B cell (primary cell): ENCODE measurements around the gene IFITM1. TPM values are rescaled to one million over a fixed set of nuclear protein-coding genes. Genes with fewer than 3 reads are reported as not detected.

Source experiments
- ATAC-seq: fragments of 200-7000 bp; cut with Tn5 transposase; one replicate; pipeline ENCODE4 v1.10.0; 2021; ENCODE audit warnings: low read depth, mild to moderate bottlenecking, moderate number of reproducible peaks, moderate library complexity
- CTCF ChIA-PET: fragments of 350-600 bp; sonication (Branson Sonifier 250); formaldehyde crosslinking; loops from one replicate; lab custom pipeline; 2021; ENCODE audit warnings: antibody characterized with exemption, inconsistent platforms; lab: Charles Lee
- POLR2A ChIA-PET: fragments of 350-600 bp; sonication (Branson Sonifier 250); formaldehyde crosslinking; loops from one replicate; lab custom pipeline; 2021; ENCODE audit warnings: antibody characterized with exemption; lab: Charles Lee
- DNase-seq: peaks from one replicate; pipeline ENCODE4 v3.0.0; 2013
- H2AFZ ChIP-seq: 2 replicates; pipeline ENCODE4 v1.6.1; 2012; ENCODE audit warnings: mild to moderate bottlenecking, low read depth, low read length; ENCODE audit not compliant: insufficient read depth, poor library complexity, severe bottlenecking
- H3K27ac ChIP-seq, 2 donors: 1 replicate in 1 of 2; 2 replicates in 1 of 2; pipeline ENCODE4 v1.5.1; 2012 to 2013; ENCODE audit warnings: low read length in 2 of 2, mild to moderate bottlenecking in 2 of 2, moderate library complexity in 1 of 2
- H3K27me3 ChIP-seq, 4 experiments: fragments of 200-600 bp in 1 of 4; sonication (generic) in 1 of 4; replicated peaks in 1 of 4; 1 replicate in 2 of 4; 2 replicates in 2 of 4; pipeline versions ENCODE4 v1.6.1 to v1.7.0; 2013 to 2016; ENCODE audit warnings: low read length in 3 of 4, mild to moderate bottlenecking in 2 of 4, mixed read lengths in 1 of 4, moderate library complexity in 1 of 4; ENCODE audit not compliant: insufficient read depth in 4 of 4, control insufficient read depth in 3 of 4; ENCODE audit errors: control extremely low read depth in 1 of 4
- H3K36me3 ChIP-seq, 2 experiments: replicated peaks in 1 of 2; 1 replicate in 1 of 2; 2 replicates in 1 of 2; pipeline versions ENCODE4 v1.6.1 to v1.7.1; 2013; ENCODE audit warnings: low read length in 1 of 2; ENCODE audit not compliant: insufficient read depth in 2 of 2, control insufficient read depth in 1 of 2; ENCODE audit errors: control extremely low read depth in 1 of 2, extremely low read depth in 1 of 2
- H3K4me1 ChIP-seq, 2 donors: fragments of 200-600 bp in 1 of 2; sonication (generic) in 1 of 2; 1 replicate in 1 of 2; 2 replicates in 1 of 2; pipeline versions ENCODE4 v1.5.1 to v1.6.1; 2013 to 2017; ENCODE audit warnings: low read length in 2 of 2; ENCODE audit not compliant: control insufficient read depth in 2 of 2, insufficient read depth in 2 of 2
- H3K4me2 ChIP-seq: replicated peaks from 2 replicates; pipeline ENCODE3; 2012; ENCODE audit warnings: mild to moderate bottlenecking, low read depth, low read length; ENCODE audit not compliant: poor library complexity, severe bottlenecking
- H3K4me3 ChIP-seq, 5 experiments: fragments of 200-600 bp in 1 of 5; sonication (generic) in 1 of 5; 1 replicate in 3 of 5; 2 replicates in 2 of 5; pipeline versions ENCODE4 v1.5.1 to v1.7.0; 2011 to 2016; ENCODE audit warnings: low read length in 4 of 5, mild to moderate bottlenecking in 4 of 5, low read depth in 2 of 5, control low read depth in 1 of 5, moderate library complexity in 1 of 5; ENCODE audit not compliant: insufficient read depth in 1 of 5; ENCODE audit errors: control extremely low read depth in 1 of 5, extremely low read depth in 1 of 5
- H3K79me2 ChIP-seq: fragments of 200-600 bp; sonication (generic); one replicate; pipeline ENCODE4 v1.6.0; 2016; ENCODE audit warnings: low read length; ENCODE audit not compliant: control insufficient read depth, insufficient read depth
- H3K9ac ChIP-seq: fragments of 200-600 bp; sonication (generic); 2 replicates; pipeline ENCODE4 v1.6.1; 2017; ENCODE audit warnings: mild to moderate bottlenecking, low read length, moderate library complexity
- H3K9me3 ChIP-seq, 3 donors: one replicate each; pipeline versions ENCODE4 v1.6.1 to v1.7.1; 2013; ENCODE audit warnings: low read length in 2 of 3; ENCODE audit not compliant: control insufficient read depth in 2 of 3, insufficient read depth in 1 of 3; ENCODE audit errors: control extremely low read depth in 1 of 3
- H4K20me1 ChIP-seq: 2 replicates; pipeline ENCODE4 v1.6.0; 2012; ENCODE audit warnings: mild to moderate bottlenecking, low read length; ENCODE audit not compliant: insufficient read depth, control insufficient read depth, poor library complexity, severe bottlenecking
- H3K27ac Mint-ChIP-seq: one replicate; pipeline ENCODE4 v1.8.0; 2021; ENCODE audit warnings: mixed read lengths
- H3K27me3 Mint-ChIP-seq: one replicate; pipeline ENCODE4 v1.8.0; 2021; ENCODE audit warnings: mixed read lengths
- H3K4me1 Mint-ChIP-seq: one replicate; pipeline ENCODE4 v1.8.0; 2021; ENCODE audit warnings: mixed read lengths
- H3K4me3 Mint-ChIP-seq: one replicate; pipeline ENCODE4 v1.8.0; 2021; ENCODE audit warnings: mixed read lengths
- H3K9me3 Mint-ChIP-seq: one replicate; pipeline ENCODE4 v1.8.0; 2022; ENCODE audit warnings: mixed read lengths; ENCODE audit not compliant: insufficient read depth
- CTCF ChIP-seq: fragments of 200-600 bp; IDR thresholded peaks from one replicate; pipeline ENCODE4 v1.8.0; 2022; ENCODE audit warnings: antibody characterized with exemption, mild to moderate bottlenecking
- EZH2 ChIP-seq: IDR thresholded peaks from 2 replicates; pipeline ENCODE4 v1.6.1; 2012; ENCODE audit warnings: borderline replicate concordance, low read depth, mild to moderate bottlenecking, moderate library complexity, low read length; ENCODE audit not compliant: insufficient read depth, poor library complexity, severe bottlenecking
- WGBS: methylation state at CpG from one replicate; pipeline ENCODE4 v1.1.5; 2013; ENCODE audit warnings: missing lambda C conversion rate; ENCODE audit not compliant: insufficient coverage; 5-methylcytosine and 5-hydroxymethylcytosine counted together
- intact Hi-C: fragments of 100-400 bp; cut with micrococcal nuclease; formaldehyde crosslinking; loops from one replicate; pipeline ENCODE4 v1.10.0; 2022
- polyA plus RNA-seq: library from polyadenylated mRNA; depleted of rRNA; stranded (reverse); fragments of >200 nt; gene quantifications from 2 replicates; pipeline ENCODE4 v1.2.3, GENCODE V29; 2012
- total RNA-seq, 2 donors: library from RNA; stranded (reverse); fragments of 120-200 nt in 1 of 2; gene quantifications; 1 replicate in 1 of 2; 2 replicates in 1 of 2; pipeline versions ENCODE4 v1.2.3 to v1.2.4, GENCODE V29; 2013 to 2022

IFITM1 gene
- total and polyA plus RNA-seq, 2 donors (not counting 1 experiment from before 2014, with no cell fraction given) = 19.5 to 83.7 TPM

- ATAC-seq (no peak), DNase-seq (no peak)
- intact Hi-C loops = no loop called here
- Histone ChIP-seq H3K79me2 (no peaks in the 10 kb centered on the region), H3K27ac (no peak within 1 kb of the TSS), H3K4me3 (peak within 1 kb of the TSS in 3 of 5 experiments; percentile 41 to 57 (median 49)), H3K27me3 (peaks cover 0 to 34% (median 17%) of the 10 kb centered on the region in 4 experiments), H2AFZ (peak within 1 kb of the TSS; percentile 66), H3K36me3 (no peaks in the 10 kb centered on the region), H3K9ac (peak within 1 kb of the TSS; percentile 56), H3K4me1 (peaks cover 41 to 44% of the 10 kb centered on the region in 2 donors), H3K4me2 (peak within 1 kb of the TSS; percentile 85), H4K20me1 (peaks cover 5% of the 10 kb centered on the region), H3K9me3 (peaks cover 0 to 17% (median 0%) of the 10 kb centered on the region in 3 donors)
- H3K4me3 Mint-ChIP-seq = peak within 1 kb of the TSS; percentile 71
- peaks cover 19% of the 10 kb centered on the region for H3K27me3 Mint-ChIP-seq
- ChIA-PET POLR2A (interaction anchor here (1.0 to 1.8 kb wide), 3 partner anchors 8 to 11 kb away, joined by 3 to 19 read pairs (median 9); partner anchors contain the start of gene PGGHG), CTCF (interaction anchor here (1.5 to 3.9 kb wide), 3 partner anchors 10 to 41 kb away, joined by 3 to 34 read pairs (median 17); no protein-coding TSS in a partner anchor)
- peaks cover 2% of the 10 kb centered on the region for H3K9me3 Mint-ChIP-seq
- peak within 1 kb of the TSS; percentile 56 for H3K27ac Mint-ChIP-seq
- WGBS = 92% methylated on average over 20 of the region's 21 CpGs
- TF ChIP-seq EZH2 = no peak
- no peak for TF ChIP-seq CTCF
- peaks cover 43% of the 10 kb centered on the region for H3K4me1 Mint-ChIP-seq
Measured at GRCh38 chr11:278001-278951, 35.6 kb upstream of the IFITM1 start, which contains the start of gene NLRP6. Gene NLRP6 (plus strand): TSS chr11:278407. CDS start chr11:278570, 163 bp downstream.
